ENCODE measurements around the gene ABCG2. TPM values are rescaled to one million over a fixed set of nuclear protein-coding genes. Genes with fewer than 3 reads are reported as not detected.

ABCG2 gene
- total and polyA plus RNA-seq, 4 donors = 0.67 to 3.7 (median 3.1) TPM

- no peaks in the 10 kb centered on the region for H3K36me3 ChIP-seq (ENCODE audit: control insufficient read depth in 1 of 2, insufficient read depth in 2 of 2, low read length in 1 of 2)
- no peak for ATAC-seq (ENCODE audit: low FRiP score)
- peaks cover 1% of the 10 kb centered on the region for H3K9me3 ChIP-seq (ENCODE audit: control insufficient read depth, low read length)
- H3K27ac ChIP-seq (ENCODE audit: low read depth in 1 of 2, low read length in 2 of 2) = no peak overlapping the region
- WGBS, 2 donors = 69 to 74% methylated on average over 2 of the region's 2 CpGs
- DNase-seq = no peak
- no peaks in the 10 kb centered on the region for H3K4me1 ChIP-seq (ENCODE audit: control insufficient read depth in 1 of 2, insufficient read depth in 2 of 2, low read length in 2 of 2)
- no peak overlapping the region for H3K4me3 ChIP-seq (ENCODE audit: low read length in 2 of 2)
- H3K27me3 ChIP-seq (ENCODE audit: control insufficient read depth in 1 of 2, insufficient read depth in 2 of 2, low read length in 1 of 2) = no peaks in the 10 kb centered on the region
- intact Hi-C loops (cut with DNase I) = no loop called here
Measured at GRCh38 chr4:88178626-88179231, 20.3 kb upstream of the ABCG2 start.

DNA sequence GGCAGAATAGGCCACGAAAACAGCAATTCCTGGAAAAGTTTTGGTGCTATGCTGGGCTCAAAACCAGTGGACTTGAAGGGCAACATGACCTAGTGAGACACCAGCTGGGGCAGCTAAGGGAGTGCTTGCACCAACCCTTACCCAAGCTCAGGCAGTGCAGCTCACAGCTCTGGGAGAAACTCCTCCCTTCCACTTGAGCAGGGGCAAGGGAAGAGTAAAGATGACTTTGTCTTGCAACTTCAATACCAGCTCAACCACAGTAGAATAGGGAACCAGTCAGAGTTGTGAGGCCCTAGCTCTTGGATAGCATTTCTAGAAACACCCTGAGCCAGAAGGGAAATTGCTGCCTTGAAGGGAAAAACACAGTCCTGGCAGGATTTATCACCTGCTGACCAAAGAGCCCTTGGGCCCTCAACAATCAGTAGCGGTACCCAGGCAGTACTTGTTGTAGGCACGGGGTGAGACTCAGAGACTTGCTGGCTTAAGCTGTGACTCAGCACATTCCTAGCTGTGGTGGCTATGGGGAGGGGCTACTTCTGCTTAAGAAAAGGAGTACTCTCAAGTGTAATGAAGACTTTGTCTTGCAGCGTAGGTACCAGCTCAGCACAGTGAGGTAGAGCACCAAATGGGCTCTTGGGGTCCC lies 19.7 kb upstream of the ABCG2 start:
- Histone ChIP-seq H3K36me3 (ENCODE audit: control insufficient read depth in 1 of 2, insufficient read depth in 2 of 2, low read length in 1 of 2) (no peaks in the 10 kb centered on the region), H3K27me3 (ENCODE audit: control insufficient read depth in 1 of 2, insufficient read depth in 2 of 2, low read length in 1 of 2) (no peaks in the 10 kb centered on the region), H3K9me3 (ENCODE audit: control insufficient read depth, low read length) (peaks cover 1% of the 10 kb centered on the region), H3K4me1 (ENCODE audit: control insufficient read depth in 1 of 2, insufficient read depth in 2 of 2, low read length in 2 of 2) (no peaks in the 10 kb centered on the region), H3K27ac (ENCODE audit: low read depth in 1 of 2, low read length in 2 of 2) (no peak overlapping the region), H3K4me3 (ENCODE audit: low read length in 2 of 2) (no peak overlapping the region)
- intact Hi-C loops (cut with DNase I) = no loop called here
- DNase-seq (peak in 1 of 2 donors; percentile 64), ATAC-seq (ENCODE audit: low FRiP score) (peak; percentile 60)
- WGBS, 2 donors = 36 to 48% methylated on average over 4 of the region's 4 CpGs

DNA sequence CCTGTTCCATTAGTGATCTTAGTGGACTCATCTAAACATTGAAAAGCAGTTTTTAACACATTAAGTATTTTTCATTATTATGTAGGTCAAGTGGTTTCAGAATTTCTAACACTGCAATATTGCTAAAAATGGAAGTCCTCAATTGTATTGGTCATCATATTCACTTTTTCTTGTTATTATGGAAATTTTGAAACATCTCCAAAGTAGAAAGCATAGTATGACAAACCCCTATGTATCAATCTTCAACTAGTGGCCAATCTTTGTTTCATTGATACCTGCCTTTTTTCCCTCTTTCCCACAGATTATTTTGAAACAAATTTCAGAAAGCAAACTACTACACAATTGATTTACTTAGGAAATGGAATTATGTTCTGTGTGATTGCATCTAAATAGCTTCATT lies 14.5 kb upstream of the ABCG2 start:
- intact Hi-C loops (cut with DNase I) = no loop called here
- Histone ChIP-seq H3K9me3 (ENCODE audit: control insufficient read depth, low read length) (no peaks in the 10 kb centered on the region), H3K4me3 (ENCODE audit: low read length in 2 of 2) (no peak overlapping the region), H3K4me1 (ENCODE audit: control insufficient read depth in 1 of 2, insufficient read depth in 2 of 2, low read length in 2 of 2) (no peaks in the 10 kb centered on the region), H3K27me3 (ENCODE audit: control insufficient read depth in 1 of 2, insufficient read depth in 2 of 2, low read length in 1 of 2) (no peaks in the 10 kb centered on the region), H3K36me3 (ENCODE audit: control insufficient read depth in 1 of 2, insufficient read depth in 2 of 2, low read length in 1 of 2) (no peaks in the 10 kb centered on the region), H3K27ac (ENCODE audit: low read depth in 1 of 2, low read length in 2 of 2) (no peak overlapping the region)
- DNase-seq = no peak
- no peak for ATAC-seq (ENCODE audit: low FRiP score)

GRCh38 chr4:88171206-88171605 lies 12.8 kb upstream of the ABCG2 start:
- DNase-seq = no peak
- no peaks in the 10 kb centered on the region for H3K4me1 ChIP-seq (ENCODE audit: control insufficient read depth in 1 of 2, insufficient read depth in 2 of 2, low read length in 2 of 2)
- no peaks in the 10 kb centered on the region for H3K27me3 ChIP-seq (ENCODE audit: control insufficient read depth in 1 of 2, insufficient read depth in 2 of 2, low read length in 1 of 2)
- H3K27ac ChIP-seq (ENCODE audit: low read depth in 1 of 2, low read length in 2 of 2) = no peak overlapping the region
- intact Hi-C loops (cut with DNase I) = no loop called here
- no peaks in the 10 kb centered on the region for H3K36me3 ChIP-seq (ENCODE audit: control insufficient read depth in 1 of 2, insufficient read depth in 2 of 2, low read length in 1 of 2)
- no peak overlapping the region for H3K4me3 ChIP-seq (ENCODE audit: low read length in 2 of 2)
- WGBS, 2 donors = 62 to 76% methylated on average over 2 of the region's 2 CpGs
- no peaks in the 10 kb centered on the region for H3K9me3 ChIP-seq (ENCODE audit: control insufficient read depth, low read length)
- no peak for ATAC-seq (ENCODE audit: low FRiP score)

GRCh38 chr4:88169298-88169697 lies 10.9 kb upstream of the ABCG2 start:
- H3K4me1 ChIP-seq (ENCODE audit: control insufficient read depth in 1 of 2, insufficient read depth in 2 of 2, low read length in 2 of 2) = no peaks in the 10 kb centered on the region
- H3K27me3 ChIP-seq (ENCODE audit: control insufficient read depth in 1 of 2, insufficient read depth in 2 of 2, low read length in 1 of 2) = no peaks in the 10 kb centered on the region
- ATAC-seq (ENCODE audit: low FRiP score) (no peak), DNase-seq (no peak)
- intact Hi-C loops (cut with DNase I) = no loop called here
- WGBS, 2 donors = 83 to 92% methylated on average over 2 of the region's 2 CpGs
- H3K4me3 ChIP-seq (ENCODE audit: low read length in 2 of 2) = no peak overlapping the region
- H3K9me3 ChIP-seq (ENCODE audit: control insufficient read depth, low read length) = no peaks in the 10 kb centered on the region
- no peak overlapping the region for H3K27ac ChIP-seq (ENCODE audit: low read depth in 1 of 2, low read length in 2 of 2)
- H3K36me3 ChIP-seq (ENCODE audit: control insufficient read depth in 1 of 2, insufficient read depth in 2 of 2, low read length in 1 of 2) = no peaks in the 10 kb centered on the region

GRCh38 chr4:88166608-88167007 lies 8.2 kb upstream of the ABCG2 start:
- WGBS, 2 donors = 90 to 91% methylated on average over 3 of the region's 3 CpGs
- Histone ChIP-seq H3K4me1 (ENCODE audit: control insufficient read depth in 1 of 2, insufficient read depth in 2 of 2, low read length in 2 of 2) (no peaks in the 10 kb centered on the region), H3K27ac (ENCODE audit: low read depth in 1 of 2, low read length in 2 of 2) (no peak overlapping the region)

DNA sequence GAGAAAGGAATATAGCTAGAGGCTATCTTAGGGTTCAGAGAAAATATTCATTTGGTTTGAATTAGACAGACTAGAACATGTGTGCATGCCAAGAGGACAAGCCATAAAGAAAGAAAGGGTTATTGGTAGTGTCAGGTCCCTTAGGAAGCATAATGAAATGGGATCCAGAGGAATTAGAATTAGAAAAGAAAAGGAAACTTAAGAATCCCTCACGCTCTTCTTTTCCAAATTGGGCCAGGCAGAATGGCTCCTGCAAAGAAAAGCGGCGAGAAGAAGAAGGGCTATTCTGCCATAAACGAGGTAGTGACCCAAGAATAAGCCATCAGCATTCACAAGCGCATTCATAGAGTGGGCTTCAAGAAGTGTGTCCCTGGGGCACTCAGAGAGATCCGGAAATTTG lies 4.9 kb upstream of the ABCG2 start:
- Histone ChIP-seq H3K4me3 (ENCODE audit: low read length in 2 of 2) (no peak overlapping the region), H3K27me3 (ENCODE audit: control insufficient read depth in 1 of 2, insufficient read depth in 2 of 2, low read length in 1 of 2) (no peaks in the 10 kb centered on the region), H3K4me1 (ENCODE audit: control insufficient read depth in 1 of 2, insufficient read depth in 2 of 2, low read length in 2 of 2) (no peaks in the 10 kb centered on the region), H3K27ac (ENCODE audit: low read depth in 1 of 2, low read length in 2 of 2) (no peak overlapping the region), H3K9me3 (ENCODE audit: control insufficient read depth, low read length) (no peaks in the 10 kb centered on the region), H3K36me3 (ENCODE audit: control insufficient read depth in 1 of 2, insufficient read depth in 2 of 2, low read length in 1 of 2) (no peaks in the 10 kb centered on the region)
- intact Hi-C loops (cut with DNase I) = no loop called here
- WGBS, 2 donors = 80 to 88% methylated on average over 6 of the region's 6 CpGs
- no peak for DNase-seq
- ATAC-seq (ENCODE audit: low FRiP score) = no peak

More at GRCh38 chr4:88166608-88167007, 8.2 kb upstream of the ABCG2 start:
- intact Hi-C loops (cut with DNase I) = no loop called here
- ATAC-seq (ENCODE audit: low FRiP score) (no peak), DNase-seq (no peak)
- no peaks in the 10 kb centered on the region for H3K27me3 ChIP-seq (ENCODE audit: control insufficient read depth in 1 of 2, insufficient read depth in 2 of 2, low read length in 1 of 2)
- no peaks in the 10 kb centered on the region for H3K36me3 ChIP-seq (ENCODE audit: control insufficient read depth in 1 of 2, insufficient read depth in 2 of 2, low read length in 1 of 2)
- H3K4me3 ChIP-seq (ENCODE audit: low read length in 2 of 2) = no peak overlapping the region
- H3K9me3 ChIP-seq (ENCODE audit: control insufficient read depth, low read length) = no peaks in the 10 kb centered on the region

- Histone ChIP-seq H3K4me1 (ENCODE audit: control insufficient read depth in 1 of 2, insufficient read depth in 2 of 2, low read length in 2 of 2) (no peaks in the 10 kb centered on the region), H3K27ac (ENCODE audit: low read depth in 1 of 2, low read length in 2 of 2) (no peak overlapping the region), H3K4me3 (ENCODE audit: low read length in 2 of 2) (no peak overlapping the region), H3K9me3 (ENCODE audit: control insufficient read depth, low read length) (no peaks in the 10 kb centered on the region), H3K27me3 (ENCODE audit: control insufficient read depth in 1 of 2, insufficient read depth in 2 of 2, low read length in 1 of 2) (no peaks in the 10 kb centered on the region), H3K36me3 (ENCODE audit: control insufficient read depth in 1 of 2, insufficient read depth in 2 of 2, low read length in 1 of 2) (no peaks in the 10 kb centered on the region)
- DNase-seq (no peak), ATAC-seq (ENCODE audit: low FRiP score) (no peak)
- intact Hi-C loops (cut with DNase I) = no loop called here
Measured at GRCh38 chr4:88162626-88163025, 4.2 kb upstream of the ABCG2 start.

DNA sequence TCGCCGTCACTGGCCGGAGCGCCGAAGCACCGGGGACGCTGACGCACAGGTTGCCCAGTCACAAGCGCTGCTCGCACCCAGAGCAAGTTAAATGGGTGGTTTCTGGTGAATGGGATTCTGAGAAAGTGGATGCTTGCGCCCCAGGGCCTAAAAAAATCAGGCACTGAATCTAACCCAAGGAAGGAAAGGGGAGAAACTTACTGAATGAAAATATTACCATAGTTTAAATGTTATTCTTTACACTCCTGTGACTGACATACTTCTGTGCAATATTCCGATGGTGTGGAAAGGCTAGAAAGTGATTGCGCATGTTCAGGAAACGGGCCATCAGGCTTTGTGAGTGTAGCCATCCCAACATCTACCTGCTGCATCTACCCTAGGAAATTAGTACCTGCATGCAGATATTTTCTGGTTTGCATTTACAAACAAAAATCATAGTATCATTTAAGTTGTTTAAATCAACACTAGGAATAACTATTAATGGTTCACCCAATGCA lies 838 bp upstream of the ABCG2 start:
- 19 to 20% methylated on average over 14 of the region's 14 CpGs for WGBS, 2 donors
- no peaks in the 10 kb centered on the region for H3K4me1 ChIP-seq (ENCODE audit: control insufficient read depth in 1 of 2, insufficient read depth in 2 of 2, low read length in 2 of 2)
- peak in 1 of 2 donors; percentile 78 for DNase-seq
- H3K36me3 ChIP-seq (ENCODE audit: control insufficient read depth in 1 of 2, insufficient read depth in 2 of 2, low read length in 1 of 2) = no peaks in the 10 kb centered on the region
- ATAC-seq (ENCODE audit: low FRiP score) = no peak
- intact Hi-C loops (cut with DNase I) = no loop called here
- peak overlapping the region in 1 of 2 donors; percentile 63 for H3K4me3 ChIP-seq (ENCODE audit: low read length in 2 of 2)
- H3K27ac ChIP-seq (ENCODE audit: low read depth in 1 of 2, low read length in 2 of 2) = no peak overlapping the region
- H3K9me3 ChIP-seq (ENCODE audit: control insufficient read depth, low read length) = no peaks in the 10 kb centered on the region
- H3K27me3 ChIP-seq (ENCODE audit: control insufficient read depth in 1 of 2, insufficient read depth in 2 of 2, low read length in 1 of 2) = no peaks in the 10 kb centered on the region
